WTC11 (cell line): ENCODE data around the gene DOK3. TPM values are rescaled to one million over a fixed set of nuclear protein-coding genes. Genes with fewer than 3 reads are reported as not detected.

Source experiments
- ATAC-seq: fragments of 200-7000 bp; cut with Tn5 transposase; 2 replicates; pipeline ENCODE4 v1.10.0; 2021; ENCODE audit warnings: mild to moderate bottlenecking, moderate library complexity
- CTCF ChIA-PET: fragments of 300-600 bp; sonication (Branson Sonifier 250); formaldehyde crosslinking; loops from one replicate; lab custom pipeline; 2021; ENCODE audit warnings: antibody characterized with exemption; lab: Charles Lee
- POLR2A ChIA-PET: fragments of 350-600 bp; sonication (Branson Sonifier 250); formaldehyde crosslinking; loops from one replicate; lab custom pipeline; 2021; ENCODE audit warnings: antibody characterized with exemption; lab: Charles Lee
- DNase-seq: peaks from one replicate; pipeline ENCODE4 v3.0.0; 2021; ENCODE audit warnings: low spot score
- H3K27ac Mint-ChIP-seq: 2 replicates; pipeline ENCODE4 v1.8.0; 2021; ENCODE audit warnings: mixed read lengths
- H3K27me3 Mint-ChIP-seq: 2 replicates; pipeline ENCODE4 v1.8.0; 2021; ENCODE audit warnings: low read depth, mild to moderate bottlenecking, moderate library complexity, mixed read lengths
- H3K36me3 Mint-ChIP-seq: 2 replicates; pipeline ENCODE4 v1.8.0; 2021; ENCODE audit warnings: mixed read lengths
- H3K4me1 Mint-ChIP-seq: 2 replicates; pipeline ENCODE4 v1.8.0; 2022; ENCODE audit warnings: mixed read lengths
- H3K4me3 Mint-ChIP-seq: 2 replicates; pipeline ENCODE4 v1.8.0; 2021; ENCODE audit warnings: mild to moderate bottlenecking, moderate library complexity, mixed read lengths
- H3K9me3 Mint-ChIP-seq: 2 replicates; pipeline ENCODE4 v1.8.0; 2021; ENCODE audit warnings: mixed read lengths
- ESRRA ChIP-seq: sonication (generic); formaldehyde crosslinking; IDR thresholded peaks from 2 replicates; pipeline ENCODE4 v1.8.1; 2022; ENCODE audit warnings: mild to moderate bottlenecking, missing genetic modification reagents, borderline replicate concordance
- FOXJ3 ChIP-seq: sonication (generic); formaldehyde crosslinking; IDR thresholded peaks from 2 replicates; pipeline ENCODE4 v1.9.0; 2021; ENCODE audit warnings: missing genetic modification reagents, mild to moderate bottlenecking, borderline replicate concordance
- MYBL2 ChIP-seq: sonication (generic); formaldehyde crosslinking; IDR thresholded peaks from 2 replicates; pipeline ENCODE4 v1.8.1; 2023; ENCODE audit warnings: mild to moderate bottlenecking, moderate library complexity, missing genetic modification reagents
- NR2C2 ChIP-seq: sonication (generic); formaldehyde crosslinking; IDR thresholded peaks from 2 replicates; pipeline ENCODE4 v1.8.0; 2022; ENCODE audit warnings: mild to moderate bottlenecking, missing genetic modification reagents
- NR3C1 ChIP-seq: sonication (generic); formaldehyde crosslinking; conservative IDR thresholded peaks from 2 replicates; pipeline ENCODE4 v1.8.1; 2023; ENCODE audit warnings: low read depth, mild to moderate bottlenecking, missing genetic modification reagents
- RELA ChIP-seq: sonication (generic); formaldehyde crosslinking; IDR thresholded peaks from 2 replicates; pipeline ENCODE4 v1.8.1; 2022; ENCODE audit warnings: missing genetic modification reagents, mild to moderate bottlenecking, borderline replicate concordance
- SOX15 ChIP-seq: fragments of 250-450 bp; sonication (Bioruptor Pico); IDR thresholded peaks from 2 replicates; pipeline ENCODE4 v1.9.0; 2021; ENCODE audit warnings: mild to moderate bottlenecking
- ZNF121 ChIP-seq: sonication (generic); formaldehyde crosslinking; IDR thresholded peaks from 2 replicates; pipeline ENCODE4 v1.8.0; 2023; ENCODE audit warnings: missing genetic modification reagents
- ZNF219 ChIP-seq: sonication (generic); formaldehyde crosslinking; IDR thresholded peaks from 2 replicates; pipeline ENCODE4 v1.8.0; 2023; ENCODE audit warnings: missing genetic modification reagents, mild to moderate bottlenecking, borderline replicate concordance
- ZNF423 ChIP-seq: fragments of 250-450 bp; sonication (Bioruptor Pico); IDR thresholded peaks from 2 replicates; pipeline ENCODE4 v2.1.2; 2022; ENCODE audit warnings: mild to moderate bottlenecking, moderate library complexity
- total RNA-seq: library from RNA; stranded (reverse); gene quantifications from 3 replicates; pipeline ENCODE4 v1.2.3, GENCODE V29; 2021
- TF ChIP-seq, protein P1 (sequence below): sonication (generic); formaldehyde crosslinking; IDR thresholded peaks from 2 replicates; pipeline ENCODE4 v1.8.1; 2022; ENCODE audit warnings: mild to moderate bottlenecking, moderate library complexity, missing genetic modification reagents
- TF ChIP-seq, protein P2 (sequence below): fragments of 250-450 bp; sonication (Bioruptor Pico); IDR thresholded peaks from 2 replicates; pipeline ENCODE4 v2.1.2; 2022; ENCODE audit warnings: mild to moderate bottlenecking, moderate library complexity
- TF ChIP-seq, protein P3 (sequence below): sonication (generic); formaldehyde crosslinking; IDR thresholded peaks from 2 replicates; pipeline ENCODE4 v1.8.1; 2023; ENCODE audit warnings: mild to moderate bottlenecking, missing genetic modification reagents, moderate library complexity
- TF ChIP-seq, protein P4 (sequence below): sonication (generic); formaldehyde crosslinking; IDR thresholded peaks from 2 replicates; pipeline ENCODE4 v1.8.0; 2022; ENCODE audit warnings: mild to moderate bottlenecking, missing genetic modification reagents

The DOK3 gene
- total RNA-seq, 1 experiment from 2014 or later = 9.9 TPM

DNA sequence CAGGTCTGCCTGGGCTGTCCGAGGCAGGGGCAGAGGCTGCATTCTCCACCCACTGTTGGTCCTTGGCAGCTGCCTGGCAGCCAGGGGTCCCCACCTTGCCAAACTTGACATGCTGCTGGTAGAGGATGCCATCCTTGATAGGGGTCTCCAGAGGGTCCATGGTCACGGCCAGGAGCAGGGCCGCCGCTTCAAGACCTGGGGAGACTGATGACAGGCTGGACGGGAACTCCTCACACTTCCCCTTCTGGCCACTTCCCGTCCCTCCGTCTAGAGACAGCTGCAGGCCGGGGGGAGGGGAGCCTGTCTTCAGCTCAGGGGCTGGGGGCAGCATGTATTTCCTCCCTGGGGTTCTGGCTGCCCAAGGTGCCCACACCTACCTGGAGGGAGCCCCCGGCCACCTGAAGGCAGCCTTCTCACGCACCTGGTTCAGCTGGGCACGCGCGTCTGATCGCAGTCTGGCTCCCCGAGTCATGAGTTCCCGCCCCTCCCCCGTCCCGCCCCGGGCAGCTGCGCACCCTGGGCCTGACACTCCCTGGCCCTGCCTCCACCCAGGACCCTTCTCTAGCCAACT is at the start of gene DOK3 (continued):
- no peak for TF ChIP-seq ZNF219 (CRISPR knock-in tag)
- TF ChIP-seq, protein P1, sequence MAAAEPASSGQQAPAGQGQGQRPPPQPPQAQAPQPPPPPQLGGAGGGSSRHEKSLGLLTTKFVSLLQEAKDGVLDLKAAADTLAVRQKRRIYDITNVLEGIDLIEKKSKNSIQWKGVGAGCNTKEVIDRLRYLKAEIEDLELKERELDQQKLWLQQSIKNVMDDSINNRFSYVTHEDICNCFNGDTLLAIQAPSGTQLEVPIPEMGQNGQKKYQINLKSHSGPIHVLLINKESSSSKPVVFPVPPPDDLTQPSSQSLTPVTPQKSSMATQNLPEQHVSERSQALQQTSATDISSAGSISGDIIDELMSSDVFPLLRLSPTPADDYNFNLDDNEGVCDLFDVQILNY (CRISPR knock-in tag) = no peak

DNA sequence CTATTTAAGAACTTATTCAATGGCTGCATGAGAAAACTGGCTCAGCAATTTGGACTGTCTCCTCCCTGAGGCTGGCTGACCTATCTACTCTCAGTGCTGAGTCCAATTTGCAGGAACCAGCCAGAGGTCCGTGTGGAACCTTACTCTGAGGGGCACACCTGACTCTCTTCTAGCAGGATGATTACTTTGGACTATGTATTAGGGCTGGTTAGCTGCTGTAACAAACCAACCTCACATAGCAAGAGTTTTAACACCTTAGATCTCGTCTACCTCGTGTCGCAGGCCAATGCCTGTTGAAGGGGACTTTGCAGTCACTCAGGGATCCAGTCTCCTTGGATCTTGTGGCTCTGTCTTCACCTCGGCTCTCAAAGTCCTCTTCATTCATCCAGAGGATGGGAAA is 48.2 kb upstream of the DOK3 start:
- Mint-ChIP-seq H3K27ac (no peak overlapping the region), H3K4me3 (no peak overlapping the region), H3K4me1 (peaks cover 24% of the 10 kb centered on the region), H3K27me3 (peaks cover 15% of the 10 kb centered on the region), H3K36me3 (peaks cover 14% of the 10 kb centered on the region), H3K9me3 (peaks cover 25% of the 10 kb centered on the region)
- no peak for TF ChIP-seq MYBL2 (CRISPR knock-in tag)
- no peak for TF ChIP-seq ESRRA (CRISPR knock-in tag)
- POLR2A ChIA-PET = no interaction called here
- no peak for DNase-seq
- CTCF ChIA-PET = interaction anchor here (1.1 to 1.4 kb wide), 2 partner anchors 18 to 62 kb away, joined by 3 read pairs; no protein-coding TSS in a partner anchor
- no peak for ATAC-seq

DNA sequence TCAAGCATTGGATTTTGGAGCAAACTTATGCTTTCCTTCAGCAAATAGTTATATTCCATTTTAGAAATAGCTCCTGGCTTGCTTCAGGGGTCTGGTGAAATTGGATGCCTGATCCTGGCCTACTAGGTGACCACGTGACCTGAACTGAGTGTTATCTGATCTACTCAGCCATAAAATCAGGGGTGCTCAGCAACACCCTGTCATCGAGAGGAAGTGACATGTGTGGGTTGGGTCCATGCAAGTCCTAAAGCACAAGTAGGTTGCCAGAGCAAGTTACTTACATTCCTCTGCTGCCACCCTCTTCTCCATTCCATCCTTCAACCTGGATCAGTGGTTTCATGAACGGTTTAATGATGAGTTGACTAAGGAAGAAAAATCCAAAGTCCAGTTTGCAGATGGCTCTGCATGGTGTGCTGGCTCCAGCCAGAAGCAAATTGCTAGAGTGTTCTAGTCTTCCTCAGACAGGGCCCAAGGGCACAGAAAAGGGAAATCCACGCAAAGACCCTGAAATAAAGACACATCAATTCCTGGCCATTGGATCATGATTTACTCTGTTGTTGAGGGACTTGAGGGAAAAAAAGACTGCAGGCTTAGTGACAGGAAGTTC is 47.5 kb upstream of the DOK3 start:
- Mint-ChIP-seq H3K9me3 (peaks cover 19% of the 10 kb centered on the region), H3K36me3 (peaks cover 16% of the 10 kb centered on the region), H3K27ac (no peak overlapping the region; the same call in 1 of the 2 replicates), H3K4me1 (peaks cover 27% of the 10 kb centered on the region), H3K27me3 (peaks cover 15% of the 10 kb centered on the region), H3K4me3 (no peak overlapping the region)
- no peak for ATAC-seq
- ChIA-PET POLR2A (no interaction called here), CTCF (interaction anchor here (1.0 to 1.4 kb wide), 2 partner anchors 19 to 61 kb away, joined by 3 read pairs; no protein-coding TSS in a partner anchor)
- no peak for TF ChIP-seq NR2C2
- TF ChIP-seq, protein P2, sequence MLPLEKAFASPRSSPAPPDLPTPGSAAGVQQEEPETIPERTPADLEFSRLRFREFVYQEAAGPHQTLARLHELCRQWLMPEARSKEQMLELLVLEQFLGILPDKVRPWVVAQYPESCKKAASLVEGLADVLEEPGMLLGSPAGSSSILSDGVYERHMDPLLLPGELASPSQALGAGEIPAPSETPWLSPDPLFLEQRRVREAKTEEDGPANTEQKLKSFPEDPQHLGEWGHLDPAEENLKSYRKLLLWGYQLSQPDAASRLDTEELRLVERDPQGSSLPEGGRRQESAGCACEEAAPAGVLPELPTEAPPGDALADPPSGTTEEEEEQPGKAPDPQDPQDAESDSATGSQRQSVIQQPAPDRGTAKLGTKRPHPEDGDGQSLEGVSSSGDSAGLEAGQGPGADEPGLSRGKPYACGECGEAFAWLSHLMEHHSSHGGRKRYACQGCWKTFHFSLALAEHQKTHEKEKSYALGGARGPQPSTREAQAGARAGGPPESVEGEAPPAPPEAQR (CRISPR knock-in tag) = no peak
- TF ChIP-seq SOX15 (CRISPR knock-in tag) = no peak
- TF ChIP-seq, protein P3, sequence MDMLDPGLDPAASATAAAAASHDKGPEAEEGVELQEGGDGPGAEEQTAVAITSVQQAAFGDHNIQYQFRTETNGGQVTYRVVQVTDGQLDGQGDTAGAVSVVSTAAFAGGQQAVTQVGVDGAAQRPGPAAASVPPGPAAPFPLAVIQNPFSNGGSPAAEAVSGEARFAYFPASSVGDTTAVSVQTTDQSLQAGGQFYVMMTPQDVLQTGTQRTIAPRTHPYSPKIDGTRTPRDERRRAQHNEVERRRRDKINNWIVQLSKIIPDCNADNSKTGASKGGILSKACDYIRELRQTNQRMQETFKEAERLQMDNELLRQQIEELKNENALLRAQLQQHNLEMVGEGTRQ = peak; percentile 63
- no peak for DNase-seq

DNA sequence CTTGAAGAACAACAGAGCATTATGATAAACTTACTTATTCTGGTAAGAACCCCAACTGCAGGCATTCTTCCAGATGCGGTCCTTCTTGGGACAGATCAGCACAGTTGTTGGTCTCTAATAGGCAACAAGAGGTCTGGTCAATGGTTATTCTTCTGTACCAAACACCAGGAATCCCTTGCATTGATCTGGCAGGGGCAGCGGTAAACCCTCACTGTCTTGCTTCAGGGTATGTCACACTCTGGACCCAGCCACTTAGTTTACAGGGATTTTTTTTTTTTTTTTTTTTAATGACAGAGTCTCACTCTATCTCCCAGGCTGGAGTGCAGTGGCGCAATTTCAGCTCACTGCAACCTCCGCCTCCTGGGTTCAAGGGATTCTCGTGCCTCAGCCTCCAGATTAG is 46.0 kb upstream of the DOK3 start:
- Mint-ChIP-seq H3K27ac (no peak overlapping the region), H3K27me3 (peaks cover 9% of the 10 kb centered on the region), H3K4me1 (peaks cover 30% of the 10 kb centered on the region), H3K36me3 (peaks cover 18% of the 10 kb centered on the region), H3K9me3 (peaks cover 8% of the 10 kb centered on the region), H3K4me3 (no peak overlapping the region)
- ATAC-seq (no peak), DNase-seq (no peak)
- TF ChIP-seq ZNF121 (CRISPR knock-in tag) = no peak
- TF ChIP-seq RELA (CRISPR knock-in tag) = no peak
- no peak for TF ChIP-seq FOXJ3
- no peak for TF ChIP-seq ZNF423 (CRISPR knock-in tag)
- no peak for TF ChIP-seq NR3C1 (CRISPR knock-in tag)
- TF ChIP-seq, protein P3 = no peak
- TF ChIP-seq, protein P4, sequence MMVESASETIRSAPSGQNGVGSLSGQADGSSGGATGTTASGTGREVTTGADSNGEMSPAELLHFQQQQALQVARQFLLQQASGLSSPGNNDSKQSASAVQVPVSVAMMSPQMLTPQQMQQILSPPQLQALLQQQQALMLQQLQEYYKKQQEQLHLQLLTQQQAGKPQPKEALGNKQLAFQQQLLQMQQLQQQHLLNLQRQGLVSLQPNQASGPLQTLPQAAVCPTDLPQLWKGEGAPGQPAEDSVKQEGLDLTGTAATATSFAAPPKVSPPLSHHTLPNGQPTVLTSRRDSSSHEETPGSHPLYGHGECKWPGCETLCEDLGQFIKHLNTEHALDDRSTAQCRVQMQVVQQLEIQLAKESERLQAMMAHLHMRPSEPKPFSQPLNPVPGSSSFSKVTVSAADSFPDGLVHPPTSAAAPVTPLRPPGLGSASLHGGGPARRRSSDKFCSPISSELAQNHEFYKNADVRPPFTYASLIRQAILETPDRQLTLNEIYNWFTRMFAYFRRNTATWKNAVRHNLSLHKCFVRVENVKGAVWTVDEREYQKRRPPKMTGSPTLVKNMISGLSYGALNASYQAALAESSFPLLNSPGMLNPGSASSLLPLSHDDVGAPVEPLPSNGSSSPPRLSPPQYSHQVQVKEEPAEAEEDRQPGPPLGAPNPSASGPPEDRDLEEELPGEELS (CRISPR knock-in tag) = no peak
- ChIA-PET CTCF (no interaction called here), POLR2A (interaction anchor here (0.7 kb wide), 1 partner anchor 129 kb away, joined by 3 read pairs; no protein-coding TSS in a partner anchor)
